WTC11 (cell line): ENCODE data around the gene ZFR. TPM values are rescaled to one million over a fixed set of nuclear protein-coding genes. Genes with fewer than 3 reads are reported as not detected.

Experiments
- ATAC-seq: fragments of 200-7000 bp; cut with Tn5 transposase; 2 replicates; pipeline ENCODE4 v1.10.0; 2021; ENCODE audit warnings: mild to moderate bottlenecking, moderate library complexity
- CTCF ChIA-PET: fragments of 300-600 bp; sonication (Branson Sonifier 250); formaldehyde crosslinking; loops from one replicate; lab custom pipeline; 2021; ENCODE audit warnings: antibody characterized with exemption; lab: Charles Lee
- POLR2A ChIA-PET: fragments of 350-600 bp; sonication (Branson Sonifier 250); formaldehyde crosslinking; loops from one replicate; lab custom pipeline; 2021; ENCODE audit warnings: antibody characterized with exemption; lab: Charles Lee
- DNase-seq: peaks from one replicate; pipeline ENCODE4 v3.0.0; 2021; ENCODE audit warnings: low spot score
- H3K27ac Mint-ChIP-seq: 2 replicates; pipeline ENCODE4 v1.8.0; 2021; ENCODE audit warnings: mixed read lengths
- H3K27me3 Mint-ChIP-seq: 2 replicates; pipeline ENCODE4 v1.8.0; 2021; ENCODE audit warnings: low read depth, mild to moderate bottlenecking, moderate library complexity, mixed read lengths
- H3K36me3 Mint-ChIP-seq: 2 replicates; pipeline ENCODE4 v1.8.0; 2021; ENCODE audit warnings: mixed read lengths
- H3K4me1 Mint-ChIP-seq: 2 replicates; pipeline ENCODE4 v1.8.0; 2022; ENCODE audit warnings: mixed read lengths
- H3K4me3 Mint-ChIP-seq: 2 replicates; pipeline ENCODE4 v1.8.0; 2021; ENCODE audit warnings: mild to moderate bottlenecking, moderate library complexity, mixed read lengths
- H3K9me3 Mint-ChIP-seq: 2 replicates; pipeline ENCODE4 v1.8.0; 2021; ENCODE audit warnings: mixed read lengths
- AR ChIP-seq: fragments of 250-450 bp; sonication (Bioruptor Pico); IDR thresholded peaks from 2 replicates; pipeline ENCODE4 v1.9.0; 2021; ENCODE audit warnings: mild to moderate bottlenecking
- CDX4 ChIP-seq: fragments of 250-450 bp; sonication (Bioruptor Pico); IDR thresholded peaks from 2 replicates; pipeline ENCODE4 v1.9.0; 2021; ENCODE audit warnings: moderate library complexity, mild to moderate bottlenecking, inconsistent platforms, borderline replicate concordance
- CREM ChIP-seq: sonication (generic); formaldehyde crosslinking; IDR thresholded peaks from 2 replicates; pipeline ENCODE4 v1.8.1; 2022; ENCODE audit warnings: mild to moderate bottlenecking, missing genetic modification reagents, moderate library complexity
- CTCF ChIP-seq: fragments of 200-600 bp; IDR thresholded peaks from 2 replicates; pipeline ENCODE4 v1.8.0; 2022; ENCODE audit warnings: antibody characterized with exemption
- E2F1 ChIP-seq: sonication (generic); formaldehyde crosslinking; IDR thresholded peaks from 2 replicates; pipeline ENCODE4 v1.8.0; 2022; ENCODE audit warnings: mild to moderate bottlenecking, missing genetic modification reagents
- ELF4 ChIP-seq: sonication (generic); formaldehyde crosslinking; IDR thresholded peaks from 2 replicates; pipeline ENCODE4 v1.8.1; 2022; ENCODE audit warnings: low read depth, mild to moderate bottlenecking, moderate library complexity, missing genetic modification reagents
- ESRRA ChIP-seq: sonication (generic); formaldehyde crosslinking; IDR thresholded peaks from 2 replicates; pipeline ENCODE4 v1.8.1; 2022; ENCODE audit warnings: mild to moderate bottlenecking, missing genetic modification reagents, borderline replicate concordance
- GABPB1 ChIP-seq: sonication (generic); formaldehyde crosslinking; IDR thresholded peaks from 2 replicates; pipeline ENCODE4 v1.8.1; 2023; ENCODE audit warnings: mild to moderate bottlenecking, missing genetic modification reagents
- GTF2I ChIP-seq: fragments of 250-450 bp; sonication (Bioruptor Pico); conservative IDR thresholded peaks from 2 replicates; pipeline ENCODE4 v1.4.0; 2021; ENCODE audit warnings: mild to moderate bottlenecking
- MAX ChIP-seq: sonication (generic); formaldehyde crosslinking; IDR thresholded peaks from 2 replicates; pipeline ENCODE4 v1.8.0; 2022; ENCODE audit warnings: mild to moderate bottlenecking, missing genetic modification reagents
- NFYB ChIP-seq: sonication (generic); formaldehyde crosslinking; conservative IDR thresholded peaks from 2 replicates; pipeline ENCODE4 v1.8.0; 2022; ENCODE audit warnings: low read depth, missing genetic modification reagents
- STAT6 ChIP-seq: sonication (generic); formaldehyde crosslinking; conservative IDR thresholded peaks from 2 replicates; pipeline ENCODE4 v1.8.1; 2023; ENCODE audit warnings: mild to moderate bottlenecking, low read depth, missing genetic modification reagents, moderate library complexity
- TEAD1 ChIP-seq: sonication (generic); formaldehyde crosslinking; IDR thresholded peaks from 2 replicates; pipeline ENCODE4 v1.8.0; 2022; ENCODE audit warnings: mild to moderate bottlenecking, missing genetic modification reagents
- ZBTB43 ChIP-seq: sonication (generic); formaldehyde crosslinking; IDR thresholded peaks from 2 replicates; pipeline ENCODE4 v1.8.1; 2023; ENCODE audit warnings: mild to moderate bottlenecking, missing genetic modification reagents
- ZNF281 ChIP-seq: sonication (generic); formaldehyde crosslinking; IDR thresholded peaks from 2 replicates; pipeline ENCODE4 v1.8.0; 2023; ENCODE audit warnings: mild to moderate bottlenecking, missing genetic modification reagents
- ZNF416 ChIP-seq: fragments of 250-450 bp; sonication (Bioruptor Pico); IDR thresholded peaks from 2 replicates; pipeline ENCODE4 v1.9.0; 2021; ENCODE audit warnings: mild to moderate bottlenecking, inconsistent platforms
- total RNA-seq: library from RNA; stranded (reverse); gene quantifications from 3 replicates; pipeline ENCODE4 v1.2.3, GENCODE V29; 2021
- TF ChIP-seq, protein P1 (sequence below): sonication (generic); formaldehyde crosslinking; IDR thresholded peaks from 2 replicates; pipeline ENCODE4 v1.8.0; 2022; ENCODE audit warnings: mild to moderate bottlenecking, missing genetic modification reagents
- TF ChIP-seq, protein P2 (sequence below): sonication (generic); formaldehyde crosslinking; IDR thresholded peaks from 2 replicates; pipeline ENCODE4 v1.8.1; 2023; ENCODE audit warnings: mild to moderate bottlenecking, missing genetic modification reagents, moderate library complexity

ZFR gene
- total RNA-seq, 1 experiment from 2014 or later = 64.5 TPM

GRCh38 chr5:32309761-32310160 lies 134.8 kb downstream of the ZFR start:
- TF ChIP-seq GTF2I (CRISPR knock-in tag) (no peak), NFYB (CRISPR knock-in tag) (no peak), CREM (CRISPR knock-in tag) (no peak)
- TF ChIP-seq, protein P1, sequence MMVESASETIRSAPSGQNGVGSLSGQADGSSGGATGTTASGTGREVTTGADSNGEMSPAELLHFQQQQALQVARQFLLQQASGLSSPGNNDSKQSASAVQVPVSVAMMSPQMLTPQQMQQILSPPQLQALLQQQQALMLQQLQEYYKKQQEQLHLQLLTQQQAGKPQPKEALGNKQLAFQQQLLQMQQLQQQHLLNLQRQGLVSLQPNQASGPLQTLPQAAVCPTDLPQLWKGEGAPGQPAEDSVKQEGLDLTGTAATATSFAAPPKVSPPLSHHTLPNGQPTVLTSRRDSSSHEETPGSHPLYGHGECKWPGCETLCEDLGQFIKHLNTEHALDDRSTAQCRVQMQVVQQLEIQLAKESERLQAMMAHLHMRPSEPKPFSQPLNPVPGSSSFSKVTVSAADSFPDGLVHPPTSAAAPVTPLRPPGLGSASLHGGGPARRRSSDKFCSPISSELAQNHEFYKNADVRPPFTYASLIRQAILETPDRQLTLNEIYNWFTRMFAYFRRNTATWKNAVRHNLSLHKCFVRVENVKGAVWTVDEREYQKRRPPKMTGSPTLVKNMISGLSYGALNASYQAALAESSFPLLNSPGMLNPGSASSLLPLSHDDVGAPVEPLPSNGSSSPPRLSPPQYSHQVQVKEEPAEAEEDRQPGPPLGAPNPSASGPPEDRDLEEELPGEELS (CRISPR knock-in tag) = no peak
- ATAC-seq (no peak), DNase-seq (no peak)
- CTCF ChIA-PET = no interaction called here
- H3K27ac Mint-ChIP-seq = no peak overlapping the region
- peaks cover 5% of the 10 kb centered on the region; the same call in 1 of the 2 replicates for H3K36me3 Mint-ChIP-seq
- no peak overlapping the region for H3K4me3 Mint-ChIP-seq
- peaks cover 29% of the 10 kb centered on the region for H3K4me1 Mint-ChIP-seq
- POLR2A ChIA-PET = no interaction called here
- H3K9me3 Mint-ChIP-seq = no peaks in the 10 kb centered on the region
- H3K27me3 Mint-ChIP-seq = no peaks in the 10 kb centered on the region

GRCh38 chr5:32308946-32309345 lies 135.6 kb downstream of the ZFR start:
- H3K27ac Mint-ChIP-seq = peak overlapping the region; percentile 20
- peaks cover 8% of the 10 kb centered on the region; the same call in 1 of the 2 replicates for H3K36me3 Mint-ChIP-seq
- DNase-seq (no peak), ATAC-seq (no peak)
- no peak overlapping the region for H3K4me3 Mint-ChIP-seq
- H3K9me3 Mint-ChIP-seq = no peaks in the 10 kb centered on the region
- no peaks in the 10 kb centered on the region for H3K27me3 Mint-ChIP-seq
- CTCF ChIA-PET = no interaction called here
- POLR2A ChIA-PET = no interaction called here
- H3K4me1 Mint-ChIP-seq = peaks cover 36% of the 10 kb centered on the region
- TF ChIP-seq ESRRA = no peak
- TF ChIP-seq AR (CRISPR knock-in tag) = no peak
- TF ChIP-seq, protein P2, sequence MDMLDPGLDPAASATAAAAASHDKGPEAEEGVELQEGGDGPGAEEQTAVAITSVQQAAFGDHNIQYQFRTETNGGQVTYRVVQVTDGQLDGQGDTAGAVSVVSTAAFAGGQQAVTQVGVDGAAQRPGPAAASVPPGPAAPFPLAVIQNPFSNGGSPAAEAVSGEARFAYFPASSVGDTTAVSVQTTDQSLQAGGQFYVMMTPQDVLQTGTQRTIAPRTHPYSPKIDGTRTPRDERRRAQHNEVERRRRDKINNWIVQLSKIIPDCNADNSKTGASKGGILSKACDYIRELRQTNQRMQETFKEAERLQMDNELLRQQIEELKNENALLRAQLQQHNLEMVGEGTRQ (CRISPR knock-in tag) = no peak
- TF ChIP-seq CTCF = no peak
- TF ChIP-seq ZNF281 (CRISPR knock-in tag) = no peak
- no peak for TF ChIP-seq MAX (CRISPR knock-in tag)
- TF ChIP-seq E2F1 (CRISPR knock-in tag) = no peak
- no peak for TF ChIP-seq TEAD1
- no peak for TF ChIP-seq CDX4
- no peak for TF ChIP-seq STAT6 (CRISPR knock-in tag)
- TF ChIP-seq ELF4 = no peak
- no peak for TF ChIP-seq ZBTB43 (CRISPR knock-in tag)
- no peak for TF ChIP-seq GABPB1 (CRISPR knock-in tag)
- no peak for TF ChIP-seq ZNF416 (CRISPR knock-in tag)
